Activated CD4-positive, alpha-beta T cell treated with anti-CD3 and anti-CD28 coated beads, Interleukin-2, Interleukin-4, amounts not matched to agents 100 ng/mL and 50 ng/mL, durations not matched to agents 16 hours and 8 hours (primary cell): ENCODE measurements around the gene SH2D4B.
"Not testable (repeated sequence)": the region's sequence is repeated elsewhere in the genome, so short reads cannot be mapped to it uniquely, and the experiment has no call there.

Source experiments
- DNase-seq: peaks from one replicate; pipeline ENCODE4 v3.0.0-alpha.2; 2020; ENCODE audit warnings: low spot score

Gene SH2D4B

DNA sequence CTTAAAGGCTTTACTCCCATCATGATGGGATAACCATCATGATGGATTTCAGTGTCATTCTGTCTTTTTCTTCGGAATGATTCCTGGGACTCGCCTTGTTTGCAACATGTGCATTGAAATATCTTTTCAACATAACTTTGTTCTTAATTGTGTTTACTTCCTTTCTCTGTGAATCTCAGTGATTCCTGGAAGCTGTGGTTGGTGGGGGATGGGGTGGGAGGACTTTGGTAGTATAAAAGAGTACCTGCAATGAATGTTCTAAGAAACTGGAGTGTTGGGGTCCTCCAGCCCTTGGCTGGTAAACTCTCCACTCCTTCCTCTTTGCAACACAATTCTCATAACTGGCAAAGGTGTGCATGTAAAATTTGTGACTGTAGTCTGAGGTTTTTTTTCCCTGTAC is 11.5 kb upstream of the SH2D4B start:
- DNase-seq: no peak

DNA sequence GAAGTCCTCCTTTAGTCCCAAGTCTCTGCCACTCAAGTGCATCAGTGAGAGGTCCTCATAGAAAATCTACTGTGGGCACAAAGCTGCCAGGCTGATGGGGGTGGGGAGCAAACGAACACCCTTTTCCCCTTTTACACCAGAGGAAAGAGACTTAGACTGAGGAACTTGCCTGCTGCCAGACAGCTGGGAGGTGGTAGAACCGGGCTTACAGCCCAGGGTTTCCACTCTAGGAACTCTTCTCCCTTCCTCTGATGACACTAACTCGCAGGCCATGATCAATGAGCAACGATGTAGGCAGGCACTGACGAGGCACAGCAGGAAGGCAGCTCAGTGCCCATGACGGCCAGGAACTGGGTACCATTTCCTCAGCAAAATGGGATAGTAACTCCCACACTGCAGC is 11.0 kb upstream of the SH2D4B start:
- no peak for DNase-seq

DNA sequence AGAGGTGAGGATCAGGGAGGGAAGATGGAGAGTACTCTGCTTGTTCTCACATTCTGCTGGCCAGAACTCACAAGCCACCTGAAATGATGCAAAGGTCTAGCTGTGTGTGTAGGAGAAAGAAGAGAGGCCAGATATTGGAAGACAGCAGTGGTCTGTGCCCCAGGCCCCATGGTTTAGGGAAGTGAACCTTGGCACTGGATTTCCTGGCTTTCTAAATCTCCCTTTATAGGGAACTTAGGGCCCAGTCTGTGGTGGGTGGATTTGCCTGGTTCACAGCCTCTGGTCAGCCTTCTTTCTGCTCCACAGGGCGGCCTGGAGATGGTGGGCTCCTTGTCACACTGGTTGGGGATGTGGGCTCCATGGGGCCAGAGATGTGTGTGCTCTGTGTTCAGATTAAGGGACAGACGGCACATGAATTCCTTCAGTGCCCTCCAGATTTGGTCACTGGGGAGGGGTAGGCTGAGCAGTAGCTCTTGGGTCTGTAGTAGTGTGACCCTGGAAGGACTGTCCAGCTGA is 9.5 kb upstream of the SH2D4B start:
- no peak for DNase-seq

DNA sequence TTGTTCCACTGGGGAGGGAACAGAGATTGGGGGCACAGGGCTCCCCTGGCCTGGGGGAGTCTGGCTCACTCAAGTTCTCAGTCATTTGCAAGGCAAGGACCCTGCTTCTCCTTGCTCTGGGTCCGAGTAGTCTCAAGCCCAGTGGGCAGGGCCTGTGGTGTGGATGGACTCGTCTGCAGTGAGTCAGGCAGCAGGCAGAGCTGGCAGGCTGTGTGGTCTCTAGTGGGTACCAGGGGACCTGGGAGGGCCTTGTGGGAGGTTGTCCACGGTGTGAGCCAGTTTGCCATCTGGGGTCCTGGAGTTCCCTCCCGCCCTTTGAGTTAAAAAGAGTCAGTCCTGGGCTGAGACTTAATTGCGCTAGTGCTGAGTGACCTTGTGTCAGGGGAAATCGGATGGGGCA is 8.8 kb upstream of the SH2D4B start:
- no peak for DNase-seq

DNA sequence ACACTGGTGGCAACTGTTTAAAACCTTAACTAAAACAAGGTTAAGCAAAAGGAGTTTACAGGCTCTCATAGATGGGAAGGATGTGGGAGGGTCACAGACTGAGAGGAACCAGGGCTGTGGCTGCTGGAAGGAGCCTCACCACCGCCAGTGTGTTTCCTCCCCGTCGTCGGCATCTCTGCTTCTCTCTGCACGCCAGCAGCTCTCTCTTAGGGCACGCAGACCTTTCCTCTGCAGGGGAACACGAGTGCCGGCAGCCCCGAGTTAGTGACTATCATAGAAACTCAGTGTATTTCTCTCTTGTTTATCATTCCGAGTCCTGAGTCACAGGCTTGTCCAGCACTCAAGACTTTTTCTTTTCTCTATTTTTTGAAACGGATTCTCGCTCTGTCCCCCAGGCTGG is 8.1 kb upstream of the SH2D4B start:
- no peak for DNase-seq

DNA sequence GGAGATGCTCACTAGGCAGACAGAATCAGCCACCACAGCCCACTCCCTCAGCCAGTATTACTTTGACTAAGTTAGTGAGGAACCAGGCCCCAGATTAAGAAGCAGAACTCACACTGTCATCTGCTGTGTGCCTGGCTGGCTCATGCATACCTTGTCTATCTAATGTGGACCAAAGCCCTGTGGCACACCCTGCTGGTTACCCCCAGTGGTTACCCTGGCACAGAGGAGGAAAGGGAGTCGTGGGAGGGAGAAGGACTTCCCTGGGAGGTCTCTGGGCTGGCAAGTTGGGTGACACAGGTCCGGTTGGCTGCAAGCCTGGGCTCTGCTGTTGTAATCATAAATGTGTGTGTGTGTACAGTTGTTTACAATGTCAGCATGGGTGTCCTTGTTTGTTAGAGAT is 7.5 kb upstream of the SH2D4B start:
- peak; percentile 22 for DNase-seq

DNA sequence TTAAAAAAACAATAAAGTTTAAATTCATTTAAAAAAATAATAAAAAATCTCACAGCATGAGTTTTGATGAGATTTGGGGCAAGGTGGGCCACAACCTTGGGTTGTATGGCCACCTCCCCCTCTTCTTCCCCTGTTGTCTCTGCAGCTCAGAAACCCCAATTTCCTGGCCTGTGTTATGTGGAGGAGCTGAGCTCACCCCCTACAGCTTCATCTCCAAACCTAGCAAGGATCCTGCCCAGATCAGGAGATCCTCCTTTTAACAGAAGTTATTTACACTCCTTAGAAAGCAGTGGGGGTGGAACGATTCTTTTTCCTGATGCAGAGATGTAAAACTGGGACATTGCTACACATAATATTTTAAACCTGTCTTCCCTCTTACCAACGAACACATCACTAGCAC is 6.9 kb upstream of the SH2D4B start:
- DNase-seq: no peak

DNA sequence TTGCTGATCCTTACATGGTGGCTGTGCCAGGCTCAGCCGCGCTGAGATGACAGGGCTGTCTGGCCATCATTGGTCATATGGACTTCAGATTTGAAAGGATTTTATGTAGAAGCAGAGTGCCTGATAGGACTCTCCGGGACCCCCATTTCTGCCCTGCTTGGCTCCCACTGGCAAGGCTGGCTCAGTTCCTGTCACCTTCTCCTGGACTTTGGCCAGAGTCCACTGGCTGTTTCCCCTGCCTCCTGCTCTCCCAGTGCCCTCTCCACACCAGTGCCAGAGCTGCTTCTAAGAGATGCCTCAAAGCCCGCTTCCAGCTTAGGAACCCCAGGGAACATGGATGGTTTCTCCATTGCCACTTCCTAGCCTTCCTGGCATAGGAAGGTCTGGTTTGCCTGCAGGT is 5.1 kb upstream of the SH2D4B start:
- no peak for DNase-seq

DNA sequence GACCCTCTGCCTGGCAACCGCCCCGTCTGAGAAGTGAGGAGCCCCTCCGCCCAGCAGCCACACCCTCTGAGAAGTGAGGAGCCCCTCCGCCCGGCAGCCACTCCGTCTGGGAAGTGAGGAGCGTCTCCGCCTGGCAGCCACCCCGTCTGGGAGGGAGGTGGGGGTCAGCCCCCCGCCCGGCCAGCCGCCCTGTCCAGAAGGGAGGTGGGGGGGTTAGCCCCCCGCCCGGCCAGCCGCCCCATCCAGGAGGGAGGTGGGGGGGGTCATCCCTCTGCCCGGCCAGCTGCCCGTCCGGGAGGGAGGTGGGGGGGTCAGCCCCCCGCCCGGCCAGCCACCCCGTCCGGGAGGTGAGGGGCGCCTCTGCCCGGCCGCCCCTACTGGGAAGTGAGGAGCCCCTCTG is 3.6 kb upstream of the SH2D4B start:
- DNase-seq: not testable (repeated sequence)

DNA sequence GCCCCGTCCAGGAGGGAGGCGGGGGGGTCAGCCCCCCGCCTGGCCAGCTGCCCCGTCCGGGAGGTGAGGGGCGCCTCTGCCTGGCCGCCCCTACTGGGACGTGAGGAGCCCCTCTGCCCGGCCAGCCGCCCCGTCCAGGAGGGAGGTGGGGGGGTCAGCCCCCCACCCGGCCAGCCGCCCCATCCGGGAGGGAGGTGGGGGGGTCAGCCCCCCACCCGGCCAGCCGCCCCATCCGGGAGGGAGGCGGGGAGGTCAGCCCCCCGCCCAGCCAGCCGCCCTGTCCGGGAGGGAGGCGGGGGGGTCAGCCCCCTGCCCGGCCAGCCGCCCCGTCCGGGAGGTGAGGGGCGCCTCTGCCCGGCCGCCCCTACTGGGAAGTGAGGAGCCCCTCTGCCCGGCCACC is 3.1 kb upstream of the SH2D4B start:
- DNase-seq: not testable (repeated sequence)

DNA sequence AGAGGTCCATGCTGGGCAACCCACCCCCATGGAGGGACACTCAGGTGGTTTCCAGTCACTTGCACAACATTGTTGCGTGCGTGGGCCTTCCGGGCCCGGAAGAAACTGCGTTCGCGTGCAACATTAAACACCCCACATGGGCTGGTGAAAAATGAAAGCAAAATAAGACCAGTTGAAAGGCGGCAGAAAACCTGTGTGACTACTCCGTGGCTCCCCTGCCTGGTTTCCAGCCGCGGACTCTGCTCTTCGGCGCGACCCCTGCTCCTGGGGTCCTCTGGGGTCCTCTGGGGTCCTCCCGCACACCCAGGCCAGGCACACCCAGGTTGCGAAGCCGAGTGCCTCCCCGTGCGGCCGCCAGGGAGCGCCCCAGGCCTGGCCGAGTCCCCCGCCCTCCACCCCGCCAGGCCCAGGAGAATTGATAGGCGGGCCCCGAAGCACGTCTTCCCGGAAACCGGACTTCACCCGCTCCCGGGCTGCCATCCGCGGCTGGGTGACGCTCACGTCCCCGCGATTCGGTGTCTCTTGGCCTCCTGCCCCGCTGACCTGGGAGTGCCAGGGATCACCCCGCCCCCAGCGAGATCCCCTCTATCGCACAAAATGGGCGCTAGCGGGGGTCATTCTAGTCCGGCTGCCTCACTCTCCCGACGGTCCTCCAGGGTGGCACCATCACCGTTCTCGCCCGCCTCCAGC is 1.9 kb upstream of the SH2D4B start:
- DNase-seq: peak; percentile 83

DNA sequence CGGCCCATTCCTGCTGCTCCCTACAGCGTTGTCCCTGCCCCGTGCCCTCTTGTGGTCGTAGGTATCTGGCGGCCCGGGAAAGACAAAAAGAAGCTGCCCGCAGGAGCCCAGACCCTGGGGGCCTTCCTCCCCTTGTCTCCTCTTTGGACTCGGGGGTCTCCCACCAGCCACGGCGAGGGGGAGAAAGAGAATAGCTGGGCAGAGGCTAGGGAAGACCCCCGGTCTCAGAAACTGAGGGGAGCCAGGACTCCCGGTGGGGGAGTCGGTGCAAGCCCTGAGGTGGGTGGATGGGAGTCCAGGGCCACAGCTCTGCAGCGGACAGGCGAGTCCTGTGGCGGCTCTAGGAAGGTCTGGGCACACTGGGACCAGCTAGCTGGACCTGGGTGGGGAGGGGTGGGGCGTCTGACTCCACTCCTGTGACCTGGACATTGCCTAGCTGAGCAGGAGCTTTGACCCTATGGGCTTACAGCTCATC is 1.3 kb upstream of the SH2D4B start:
- no peak for DNase-seq

DNA sequence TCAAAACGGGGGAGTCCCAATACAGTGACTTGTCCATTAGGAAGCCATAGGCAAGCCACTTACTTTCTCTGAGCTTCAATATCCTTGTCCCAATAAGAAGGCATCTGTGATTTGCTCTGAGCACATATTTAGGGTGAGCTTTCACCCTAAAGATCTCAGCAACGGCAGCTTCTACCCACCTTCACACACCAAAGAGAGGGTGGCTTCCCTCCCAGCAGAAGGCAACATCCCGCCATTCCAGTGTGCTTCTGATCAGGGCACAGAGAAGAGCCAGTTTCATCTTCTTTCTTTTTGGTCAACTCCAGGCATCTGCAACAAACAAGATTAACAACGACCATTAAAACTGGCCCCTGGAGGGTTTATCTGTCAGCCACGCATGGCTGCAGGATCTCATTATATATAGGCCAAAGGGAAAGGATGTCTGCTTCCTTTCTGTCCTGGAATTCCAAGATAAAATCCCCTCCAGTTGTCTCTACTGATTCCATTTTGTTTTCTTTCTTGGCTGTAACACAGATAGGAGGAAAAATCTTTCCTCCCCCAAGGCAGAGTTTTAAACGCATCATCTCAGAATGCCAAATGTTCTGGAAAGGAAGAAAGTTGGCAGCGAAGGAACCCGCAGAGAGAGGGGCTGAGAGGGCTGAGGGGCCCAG is 491 bp upstream of the SH2D4B start:
- DNase-seq: no peak

DNA sequence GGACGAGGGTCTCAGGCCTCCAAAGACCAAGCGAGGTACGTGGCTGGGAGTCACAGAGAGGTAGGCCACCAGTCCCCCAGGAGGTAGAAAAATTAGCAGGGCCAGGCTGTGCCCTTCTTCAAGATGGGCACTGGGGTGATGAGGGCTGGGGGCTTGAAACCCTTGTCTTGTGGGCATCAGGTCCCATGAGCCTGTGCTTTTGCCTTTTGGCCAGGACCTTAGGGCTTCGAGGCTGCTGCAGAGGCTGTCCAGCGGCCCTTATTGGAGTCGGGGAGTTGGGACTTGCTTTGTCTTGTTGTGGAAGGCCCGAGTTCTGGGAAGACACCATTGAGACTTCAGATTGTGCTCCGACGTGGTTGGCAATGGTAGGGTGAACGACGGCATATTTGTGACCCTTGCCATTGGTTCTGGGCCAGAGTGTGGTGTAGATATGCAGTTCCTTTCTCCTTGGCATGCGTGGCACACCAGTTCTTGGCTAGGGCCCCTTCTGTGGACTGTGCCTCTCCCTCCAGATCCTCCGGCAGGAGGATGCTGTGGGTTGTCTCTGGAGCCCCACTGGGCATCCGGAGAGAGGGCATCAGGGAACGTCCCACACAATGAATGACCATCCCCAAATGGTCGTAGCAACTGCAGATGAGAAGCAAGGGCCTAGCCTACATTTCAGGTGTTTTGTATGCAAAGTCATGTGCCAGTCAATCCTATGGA is 931 bp downstream of the SH2D4B start:
- DNase-seq: no peak

DNA sequence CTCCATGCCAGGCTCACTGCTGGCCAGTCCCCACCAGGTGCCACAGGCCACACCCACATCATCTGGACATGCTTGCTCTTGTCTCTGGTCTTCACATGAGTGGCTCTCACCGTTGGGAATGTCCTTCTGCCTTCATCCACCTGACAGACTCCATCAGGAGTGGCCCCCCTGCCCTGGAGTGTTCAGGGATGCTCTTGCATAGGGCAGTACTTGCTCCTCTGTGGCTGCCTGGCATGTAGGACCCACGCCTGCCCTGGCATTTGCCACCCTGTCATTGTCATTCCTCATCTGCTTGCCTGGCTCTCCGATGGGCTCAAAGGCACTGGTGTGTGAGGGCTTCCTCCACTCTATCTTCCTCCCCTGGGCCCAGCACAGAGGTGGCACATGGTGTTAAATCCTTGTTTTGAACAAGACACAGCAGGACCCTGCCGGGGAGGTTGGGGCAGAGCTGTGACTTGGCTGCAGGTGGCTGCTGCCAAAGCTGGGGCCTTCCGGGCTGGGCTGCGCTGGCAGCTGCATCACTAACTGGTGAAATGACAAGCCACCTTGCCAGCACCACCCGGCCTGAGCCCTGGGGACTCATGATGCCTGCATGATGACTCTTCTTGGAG is 1.8 kb downstream of the SH2D4B start:
- no peak for DNase-seq

DNA sequence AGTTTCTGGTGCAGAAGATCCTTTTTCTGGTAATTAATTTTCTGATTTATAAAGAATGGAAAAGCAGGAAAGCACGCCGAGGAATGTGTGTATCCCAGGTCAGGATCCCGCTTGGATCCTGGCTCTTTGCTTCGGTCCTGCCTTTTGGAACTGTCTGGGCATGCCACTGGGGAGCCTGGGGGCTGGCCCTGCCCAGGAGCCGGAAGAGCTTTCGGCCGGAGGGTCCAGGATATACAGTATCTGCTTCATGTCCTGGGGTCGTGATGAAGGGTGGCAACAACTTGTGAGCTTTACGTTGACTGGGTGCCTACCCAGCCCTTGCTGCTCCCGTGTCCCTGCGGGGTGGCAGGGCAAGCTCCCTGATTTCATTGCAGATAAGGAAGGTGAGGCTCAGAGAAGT is 2.4 kb downstream of the SH2D4B start:
- DNase-seq: no peak

DNA sequence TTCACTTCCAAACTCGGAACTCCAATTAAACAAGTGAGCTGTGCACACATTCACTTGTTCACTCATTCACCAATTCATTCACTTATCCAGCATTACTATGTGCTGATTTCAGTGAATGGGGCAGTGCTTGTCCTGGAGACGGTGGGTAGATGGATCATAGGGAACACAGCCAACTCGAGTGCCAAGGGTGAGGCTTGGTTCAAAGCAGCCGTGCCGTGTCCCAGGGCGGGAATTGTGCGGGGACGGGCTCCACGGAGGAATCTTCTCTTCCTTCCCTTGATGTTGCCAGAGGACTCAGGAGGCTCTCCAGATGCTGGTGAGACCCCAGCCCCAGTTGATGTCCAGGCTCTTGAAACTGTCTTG is 2.9 kb downstream of the SH2D4B start:
- DNase-seq: no peak

DNA sequence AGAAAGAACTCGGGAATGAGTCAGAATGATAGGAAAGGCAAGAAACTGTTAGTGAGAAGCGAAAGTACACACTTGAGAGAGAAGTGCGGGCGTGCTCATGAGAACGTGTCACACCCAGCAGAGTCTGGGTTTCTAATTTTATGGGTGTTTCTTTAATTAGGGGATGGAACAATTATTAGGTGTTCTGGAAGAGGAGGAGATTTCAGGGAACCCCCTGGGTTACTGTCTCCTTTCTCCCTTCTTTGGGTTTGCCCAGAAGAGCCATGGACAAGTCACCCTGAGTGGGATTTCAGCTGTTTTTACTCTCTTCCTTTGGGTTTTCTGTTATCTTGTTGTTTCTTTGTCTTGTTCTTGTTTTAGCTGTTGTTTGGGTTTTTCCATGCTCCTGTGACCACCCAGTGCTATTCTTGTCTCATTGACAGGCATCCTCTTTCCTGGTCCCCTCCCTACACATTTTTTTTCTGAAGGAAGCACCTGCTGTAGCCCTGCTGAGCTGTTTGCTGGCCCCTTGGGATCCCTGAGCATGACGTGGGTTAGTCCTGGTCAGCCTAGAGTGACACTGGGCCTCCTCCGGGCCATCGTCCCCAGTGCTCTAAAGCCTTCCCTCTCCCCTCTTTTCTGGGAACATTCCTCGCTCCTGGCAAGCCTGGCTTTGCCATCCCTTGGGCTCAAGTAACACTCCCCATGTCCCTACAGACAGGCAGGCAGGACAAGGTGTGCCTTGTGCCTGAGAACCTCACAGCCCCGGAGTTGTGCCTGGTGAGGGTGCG is 3.5 kb downstream of the SH2D4B start:
- DNase-seq: no peak

DNA sequence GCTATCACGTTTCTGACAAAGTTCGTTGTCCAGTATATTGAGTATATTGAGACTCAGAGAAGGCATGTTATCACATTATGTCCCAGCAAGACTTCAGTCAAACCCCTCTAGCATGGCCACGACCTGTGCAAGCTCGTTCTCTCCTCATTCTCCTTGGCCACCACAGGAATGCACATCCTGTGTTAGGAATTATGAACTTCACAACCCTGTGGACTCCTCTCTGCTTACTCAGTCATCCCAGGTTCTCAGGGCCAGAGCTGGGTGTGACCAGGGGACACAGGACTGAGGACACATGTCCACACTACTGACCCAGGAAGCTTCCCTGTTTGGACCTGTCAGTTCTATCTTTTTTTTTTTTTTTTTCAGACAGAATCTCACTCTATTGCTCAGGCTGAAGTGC is 4.4 kb downstream of the SH2D4B start:
- DNase-seq: no peak

DNA sequence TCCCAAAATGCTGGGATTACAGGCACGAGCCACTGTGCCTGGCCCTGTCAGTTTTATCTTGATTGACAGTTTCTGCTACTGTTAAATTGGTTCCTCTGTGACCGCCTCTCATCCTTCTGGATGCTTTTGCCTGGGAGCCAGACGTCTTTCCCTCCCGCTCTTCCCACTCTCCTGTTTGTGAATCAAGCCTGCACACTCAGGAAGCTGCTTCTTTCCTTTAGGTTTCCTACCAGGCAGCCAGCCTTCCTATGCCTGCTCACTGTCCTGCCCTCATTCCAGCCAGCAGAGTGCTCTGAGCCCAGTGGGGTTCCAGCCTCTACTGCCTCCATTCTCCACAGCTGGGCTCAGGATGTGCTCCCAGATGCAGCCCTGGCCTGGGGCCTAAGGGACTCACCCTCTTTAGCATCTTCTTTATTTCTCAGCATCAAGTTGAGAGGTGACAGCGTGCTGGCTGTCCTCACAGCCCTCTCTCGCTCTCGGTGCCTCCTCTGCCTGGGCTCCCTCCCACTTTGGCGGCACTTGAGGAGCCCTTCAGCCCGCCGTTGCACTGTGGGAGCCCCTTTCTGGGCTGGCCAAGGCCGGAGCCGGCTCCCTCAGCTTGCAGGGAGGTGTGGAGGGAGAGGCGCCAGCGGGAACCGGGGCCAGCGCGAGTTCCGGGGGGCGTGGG is 5.1 kb downstream of the SH2D4B start:
- no peak for DNase-seq

DNA sequence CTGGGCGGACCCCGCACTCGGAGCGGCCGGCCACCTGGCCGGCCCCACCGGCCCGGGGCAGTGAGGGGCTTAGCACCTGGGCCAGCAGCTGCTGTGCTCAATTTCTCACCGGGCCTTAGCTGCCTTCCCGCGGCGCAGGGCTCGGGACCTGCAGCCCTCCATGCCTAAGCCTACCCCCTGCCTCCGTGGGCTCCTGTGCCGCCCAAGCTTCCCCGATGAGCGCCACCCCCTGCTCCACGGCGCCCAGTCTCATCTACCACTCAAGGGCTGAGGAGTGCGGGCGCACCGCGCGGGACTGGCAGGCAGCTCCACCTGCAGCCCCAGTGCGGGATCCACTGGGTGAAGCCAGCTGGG is 5.6 kb downstream of the SH2D4B start:
- DNase-seq: not testable (repeated sequence)
